Activated naive CD4-positive, alpha-beta T cell treated with anti-CD3 and anti-CD28 coated beads, Interleukin-2, amount 10 ng/mL, durations not matched to agents 5 hours and 36 hours (primary cell): ENCODE data around the gene TMEM30B. TPM values are rescaled to one million over a fixed set of nuclear protein-coding genes. Genes with fewer than 3 reads are reported as not detected.

Experiments used
- total RNA-seq, 2 experiments: library from RNA; stranded (reverse); gene quantifications; one replicate each; pipeline ENCODE4 v1.2.3, GENCODE V29; 2021

Gene TMEM30B, protein sequence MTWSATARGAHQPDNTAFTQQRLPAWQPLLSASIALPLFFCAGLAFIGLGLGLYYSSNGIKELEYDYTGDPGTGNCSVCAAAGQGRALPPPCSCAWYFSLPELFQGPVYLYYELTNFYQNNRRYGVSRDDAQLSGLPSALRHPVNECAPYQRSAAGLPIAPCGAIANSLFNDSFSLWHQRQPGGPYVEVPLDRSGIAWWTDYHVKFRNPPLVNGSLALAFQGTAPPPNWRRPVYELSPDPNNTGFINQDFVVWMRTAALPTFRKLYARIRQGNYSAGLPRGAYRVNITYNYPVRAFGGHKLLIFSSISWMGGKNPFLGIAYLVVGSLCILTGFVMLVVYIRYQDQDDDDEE
- under 1 TPM; 0.39 to 0.55 TPM for total RNA-seq

GRCh38 chr14:61281186-61281947 lies at the start of gene TMEM30B:
TMEM30B (minus strand) TSS chr14:61281338; CDS start chr14:61281147, 191 bp downstream.

DNA sequence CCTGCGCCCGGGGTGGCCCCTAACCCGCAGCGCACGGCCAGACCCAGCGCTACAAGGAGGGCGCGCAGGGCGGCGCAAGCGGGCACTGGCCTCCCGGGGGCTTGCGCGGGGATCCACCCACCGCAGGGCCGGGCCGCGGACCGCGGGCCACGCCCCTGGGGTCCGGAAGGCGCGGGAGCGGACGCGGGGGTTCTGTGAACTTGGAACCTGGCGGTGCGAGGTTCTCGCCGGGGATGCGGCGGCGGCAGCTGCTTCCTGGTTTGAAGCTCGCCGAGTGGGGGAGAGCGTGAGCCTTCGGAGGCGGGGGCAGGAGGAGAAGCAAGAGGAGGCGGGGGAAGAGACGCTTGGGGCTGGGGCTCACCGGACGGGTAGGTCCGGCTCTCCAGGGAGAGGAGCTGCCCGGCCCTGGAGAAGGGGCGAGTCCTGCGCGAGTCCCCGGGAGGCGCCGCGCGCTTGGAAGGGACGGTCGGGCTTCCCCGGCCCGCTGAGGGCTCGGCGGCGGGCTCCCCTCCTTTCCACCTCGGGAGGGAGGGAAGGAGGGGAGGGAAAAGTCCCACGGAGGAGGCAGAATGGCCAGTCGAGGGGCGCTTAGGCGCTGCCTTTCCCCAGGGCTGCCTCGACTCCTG lies 40.4 kb upstream of the TMEM30B start, which contains the start of gene PRKCH:
TSS of gene PRKCH (plus strand) at position 195 of the 626 bp plus-strand sequence. CDS start 523 bp downstream, outside the sequence.

Other genes starting within 250 kb of the TMEM30B start
- gene PRKCH, start 40.2 kb upstream of the TMEM30B start, total RNA-seq = 100 to 1,000 TPM; 197 to 200 TPM